SJSA1 (cell line): Measurements from ENCODE around the gene PYDC2. TPM values are rescaled to one million over a fixed set of nuclear protein-coding genes. Genes with fewer than 3 reads are reported as not detected.
"Not testable (repeated sequence)": the region's sequence is repeated elsewhere in the genome, so short reads cannot be mapped to it uniquely, and the experiment has no call there.

Experiments
- DNase-seq, 2 experiments: peaks; one replicate each; pipeline ENCODE4 v3.0.0-alpha.2; 2015 to 2020; ENCODE audit warnings: low spot score in 2 of 2, low read depth in 1 of 2
- H3K27ac ChIP-seq: fragments of 250-450 bp; sonication (Bioruptor Pico); 2 replicates; pipeline ENCODE4 v1.5.1; 2020; ENCODE audit warnings: mild to moderate bottlenecking, moderate library complexity
- H3K27me3 ChIP-seq: fragments of 250-450 bp; sonication (Bioruptor Pico); replicated peaks from 2 replicates; pipeline ENCODE4 v1.5.1; 2020; ENCODE audit warnings: mild to moderate bottlenecking, moderate library complexity
- H3K36me3 ChIP-seq: fragments of 250-450 bp; sonication (Bioruptor Pico); 2 replicates; pipeline ENCODE4 v1.5.1; 2020; ENCODE audit warnings: mild to moderate bottlenecking
- H3K4me1 ChIP-seq: fragments of 250-450 bp; sonication (Bioruptor Pico); replicated peaks from 2 replicates; pipeline ENCODE4 v1.6.1; 2021; ENCODE audit warnings: mild to moderate bottlenecking
- H3K4me3 ChIP-seq: fragments of 250-450 bp; sonication (Bioruptor Pico); 2 replicates; pipeline ENCODE4 v1.5.1; 2020; ENCODE audit warnings: mild to moderate bottlenecking
- H3K9me3 ChIP-seq: fragments of 250-450 bp; sonication (Bioruptor Pico); replicated peaks from 2 replicates; pipeline ENCODE4 v1.5.1; 2020; ENCODE audit warnings: mild to moderate bottlenecking
- total RNA-seq: library from RNA; depleted of rRNA; stranded (reverse); fragments of >200 nt; shearing (Covaris generic); gene quantifications from 2 replicates; pipeline ENCODE4 v1.2.3, GENCODE V29; 2014

Gene PYDC2
- total RNA-seq, 1 experiment from 2014 or later, result not detected

GRCh38 chr3:191434024-191434423, 26.9 kb upstream of the PYDC2 start:
- Histone ChIP-seq H3K4me3 (no peak overlapping the region), H3K27me3 (no peaks in the 10 kb centered on the region), H3K9me3 (no peaks in the 10 kb centered on the region), H3K4me1 (no peaks in the 10 kb centered on the region), H3K27ac (no peak overlapping the region), H3K36me3 (no peaks in the 10 kb centered on the region)
- DNase-seq, result no peak

GRCh38 chr3:191435981-191436380, 25.0 kb upstream of the PYDC2 start:
- H3K27ac ChIP-seq, result no peak overlapping the region
- no peak for DNase-seq
- no peaks in the 10 kb centered on the region for H3K36me3 ChIP-seq
- no peaks in the 10 kb centered on the region for H3K9me3 ChIP-seq
- no peaks in the 10 kb centered on the region for H3K27me3 ChIP-seq
- H3K4me1 ChIP-seq, result no peaks in the 10 kb centered on the region
- H3K4me3 ChIP-seq, result no peak overlapping the region

- no peak for DNase-seq
- H3K27ac ChIP-seq, result no peak overlapping the region
- no peaks in the 10 kb centered on the region for H3K4me1 ChIP-seq
- H3K36me3 ChIP-seq, result no peaks in the 10 kb centered on the region
- H3K27me3 ChIP-seq, result no peaks in the 10 kb centered on the region
- no peak overlapping the region for H3K4me3 ChIP-seq
- H3K9me3 ChIP-seq, result no peaks in the 10 kb centered on the region
Observed at GRCh38 chr3:191438150-191438814, 22.7 kb upstream of the PYDC2 start.

GRCh38 chr3:191440532-191440931, 20.4 kb upstream of the PYDC2 start:
- Histone ChIP-seq H3K4me1 (no peaks in the 10 kb centered on the region), H3K27me3 (no peaks in the 10 kb centered on the region), H3K9me3 (no peaks in the 10 kb centered on the region), H3K36me3 (no peaks in the 10 kb centered on the region), H3K27ac (no peak overlapping the region), H3K4me3 (no peak overlapping the region)
- no peak for DNase-seq

GRCh38 chr3:191441687-191442086, 19.3 kb upstream of the PYDC2 start:
- no peak for DNase-seq

GRCh38 chr3:191444569-191444968, 16.4 kb upstream of the PYDC2 start:
- Histone ChIP-seq H3K27ac (no peak overlapping the region), H3K4me1 (no peaks in the 10 kb centered on the region), H3K9me3 (no peaks in the 10 kb centered on the region), H3K4me3 (no peak overlapping the region), H3K36me3 (no peaks in the 10 kb centered on the region), H3K27me3 (no peaks in the 10 kb centered on the region)
- no peak for DNase-seq

More at GRCh38 chr3:191441687-191442086, 19.3 kb upstream of the PYDC2 start:
- Histone ChIP-seq H3K4me3 (no peak overlapping the region), H3K36me3 (no peaks in the 10 kb centered on the region), H3K4me1 (no peaks in the 10 kb centered on the region), H3K27ac (no peak overlapping the region), H3K27me3 (no peaks in the 10 kb centered on the region), H3K9me3 (no peaks in the 10 kb centered on the region)

GRCh38 chr3:191449256-191449655, 11.7 kb upstream of the PYDC2 start:
- no peak for DNase-seq
- H3K27me3 ChIP-seq, result no peaks in the 10 kb centered on the region
- no peaks in the 10 kb centered on the region for H3K9me3 ChIP-seq
- H3K4me1 ChIP-seq, result no peaks in the 10 kb centered on the region
- no peaks in the 10 kb centered on the region for H3K36me3 ChIP-seq
- H3K4me3 ChIP-seq, result no peak overlapping the region
- H3K27ac ChIP-seq, result no peak overlapping the region

GRCh38 chr3:191455257-191455952, 5.6 kb upstream of the PYDC2 start:
- Histone ChIP-seq H3K27me3 (no peaks in the 10 kb centered on the region), H3K4me3 (no peak overlapping the region), H3K9me3 (no peaks in the 10 kb centered on the region), H3K4me1 (no peaks in the 10 kb centered on the region), H3K27ac (no peak overlapping the region), H3K36me3 (no peaks in the 10 kb centered on the region)
- no peak for DNase-seq

- Histone ChIP-seq H3K9me3 (no peaks in the 10 kb centered on the region), H3K36me3 (no peaks in the 10 kb centered on the region), H3K27me3 (no peaks in the 10 kb centered on the region), H3K27ac (no peak overlapping the region), H3K4me3 (no peak overlapping the region), H3K4me1 (no peaks in the 10 kb centered on the region)
- no peak for DNase-seq
Observed at GRCh38 chr3:191460360-191460759, 603 bp upstream of the PYDC2 start.

GRCh38 chr3:191470080-191470479, 9.1 kb downstream of the PYDC2 start:
- Histone ChIP-seq H3K36me3 (no peaks in the 10 kb centered on the region), H3K9me3 (no peaks in the 10 kb centered on the region), H3K4me3 (no peak overlapping the region), H3K27ac (no peak overlapping the region), H3K27me3 (no peaks in the 10 kb centered on the region), H3K4me1 (no peaks in the 10 kb centered on the region)
- DNase-seq, result no peak

- Histone ChIP-seq H3K4me3 (no peak overlapping the region), H3K36me3 (no peaks in the 10 kb centered on the region), H3K9me3 (no peaks in the 10 kb centered on the region), H3K27ac (no peak overlapping the region), H3K4me1 (no peaks in the 10 kb centered on the region), H3K27me3 (no peaks in the 10 kb centered on the region)
- DNase-seq, result no peak
Observed at GRCh38 chr3:191470545-191470944, 9.6 kb downstream of the PYDC2 start.

GRCh38 chr3:191473661-191474198, 12.8 kb downstream of the PYDC2 start:
- no peak overlapping the region for H3K4me3 ChIP-seq
- no peak overlapping the region for H3K27ac ChIP-seq
- no peak for DNase-seq
- no peaks in the 10 kb centered on the region for H3K36me3 ChIP-seq
- H3K9me3 ChIP-seq, result no peaks in the 10 kb centered on the region
- H3K4me1 ChIP-seq, result no peaks in the 10 kb centered on the region
- H3K27me3 ChIP-seq, result no peaks in the 10 kb centered on the region

GRCh38 chr3:191476066-191476772, 15.3 kb downstream of the PYDC2 start:
- DNase-seq, result no peak
- H3K27ac ChIP-seq, result no peak overlapping the region

GRCh38 chr3:191483994-191484393, 23.0 kb downstream of the PYDC2 start:
- H3K36me3 ChIP-seq, H3K4me1 ChIP-seq, H3K4me3 ChIP-seq, H3K9me3 ChIP-seq, DNase-seq, H3K27ac ChIP-seq, H3K27me3 ChIP-seq: not testable (repeated sequence)

More at GRCh38 chr3:191476066-191476772, 15.3 kb downstream of the PYDC2 start:
- Histone ChIP-seq H3K4me1 (no peaks in the 10 kb centered on the region), H3K36me3 (no peaks in the 10 kb centered on the region), H3K9me3 (no peaks in the 10 kb centered on the region), H3K4me3 (no peak overlapping the region), H3K27me3 (no peaks in the 10 kb centered on the region)
